Measurements from ENCODE around the gene ZCCHC2. TPM values are rescaled to one million over a fixed set of nuclear protein-coding genes. Genes with fewer than 3 reads are reported as not detected.

ZCCHC2 gene
- total and polyA plus RNA-seq, 7 donors, result 4.4 to 23.5 (median 14.4) TPM

DNA sequence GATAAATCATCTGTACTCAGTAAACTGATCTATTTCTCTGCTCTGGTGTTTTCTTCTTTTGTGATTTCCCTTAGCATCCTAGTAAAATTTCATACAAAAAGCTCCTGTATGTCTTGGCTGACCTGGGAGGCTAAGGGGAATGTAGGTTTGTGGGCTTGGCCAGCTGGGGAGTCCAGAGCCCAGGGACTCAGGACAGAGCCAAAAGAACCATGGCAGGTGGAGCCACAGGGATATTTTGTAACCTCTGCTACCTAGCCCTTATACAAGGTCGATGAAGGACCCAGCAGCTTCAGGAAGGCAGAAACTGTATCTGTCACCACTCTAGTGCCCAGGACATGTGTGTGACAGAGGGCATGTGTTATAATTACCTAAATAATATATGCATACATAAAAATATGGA lies 22.7 kb upstream of the ZCCHC2 start:
- Histone ChIP-seq H3K27me3 (no peaks in the 10 kb centered on the region), H3K36me3 (no peaks in the 10 kb centered on the region), H3K27ac (no peak overlapping the region), H3K9me3 (no peaks in the 10 kb centered on the region), H3K4me3 (no peak overlapping the region), H3K4me1 (no peaks in the 10 kb centered on the region)
- no peak for DNase-seq
- 90 to 96% methylated on average over 1 of the region's 1 CpG for WGBS, 2 donors
- TF ChIP-seq POLR2A (IDR thresholded peaks at IDR 0.05) (no peak), POLR2AphosphoS5 (IDR thresholded peaks at IDR 0.05) (no peak), EP300 (IDR thresholded peaks at IDR 0.05) (no peak)
- TF ChIP-seq, protein P1, sequence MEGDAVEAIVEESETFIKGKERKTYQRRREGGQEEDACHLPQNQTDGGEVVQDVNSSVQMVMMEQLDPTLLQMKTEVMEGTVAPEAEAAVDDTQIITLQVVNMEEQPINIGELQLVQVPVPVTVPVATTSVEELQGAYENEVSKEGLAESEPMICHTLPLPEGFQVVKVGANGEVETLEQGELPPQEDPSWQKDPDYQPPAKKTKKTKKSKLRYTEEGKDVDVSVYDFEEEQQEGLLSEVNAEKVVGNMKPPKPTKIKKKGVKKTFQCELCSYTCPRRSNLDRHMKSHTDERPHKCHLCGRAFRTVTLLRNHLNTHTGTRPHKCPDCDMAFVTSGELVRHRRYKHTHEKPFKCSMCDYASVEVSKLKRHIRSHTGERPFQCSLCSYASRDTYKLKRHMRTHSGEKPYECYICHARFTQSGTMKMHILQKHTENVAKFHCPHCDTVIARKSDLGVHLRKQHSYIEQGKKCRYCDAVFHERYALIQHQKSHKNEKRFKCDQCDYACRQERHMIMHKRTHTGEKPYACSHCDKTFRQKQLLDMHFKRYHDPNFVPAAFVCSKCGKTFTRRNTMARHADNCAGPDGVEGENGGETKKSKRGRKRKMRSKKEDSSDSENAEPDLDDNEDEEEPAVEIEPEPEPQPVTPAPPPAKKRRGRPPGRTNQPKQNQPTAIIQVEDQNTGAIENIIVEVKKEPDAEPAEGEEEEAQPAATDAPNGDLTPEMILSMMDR (IDR thresholded peaks at IDR 0.05), result no peak
- intact Hi-C loops (cut with DNase I), result no loop called here

DNA sequence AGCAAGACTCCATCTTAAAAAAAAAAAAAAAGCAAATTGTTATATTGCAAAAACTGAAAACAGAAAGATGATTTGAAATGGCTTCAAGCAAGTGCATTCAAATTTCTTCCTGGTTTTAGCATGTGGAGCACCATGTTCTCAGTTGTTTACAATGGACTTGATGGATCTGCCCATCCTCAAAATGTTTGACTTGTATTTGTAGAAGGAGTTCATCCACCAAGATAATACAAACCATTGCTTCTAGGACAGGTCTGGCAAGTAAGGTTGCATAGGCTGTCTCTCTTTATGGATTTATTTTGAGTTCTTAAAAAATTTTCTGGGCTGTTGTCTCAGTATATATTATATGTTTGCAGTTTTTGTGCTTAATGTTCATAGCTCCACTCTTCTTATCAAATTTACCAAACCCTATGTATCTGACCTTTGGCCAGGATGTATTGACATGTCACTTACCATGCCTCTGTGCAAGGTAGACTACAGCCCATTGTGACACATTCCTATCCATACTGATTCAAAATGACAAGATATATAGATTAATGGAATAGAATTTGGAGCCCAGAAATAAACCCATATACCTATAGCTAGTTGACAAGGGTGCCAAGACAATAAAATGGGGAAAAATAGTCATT lies 21.7 kb upstream of the ZCCHC2 start:
- Histone ChIP-seq H3K4me1 (peaks cover 0 to 6% (median 2%) of the 10 kb centered on the region in 4 donors), H3K27me3 (no peaks in the 10 kb centered on the region), H3K9me3 (no peaks in the 10 kb centered on the region), H3K36me3 (no peaks in the 10 kb centered on the region), H3K27ac (no peak overlapping the region), H3K4me3 (no peak overlapping the region)
- intact Hi-C loops (cut with DNase I), result no loop called here
- TF ChIP-seq EP300 (IDR thresholded peaks at IDR 0.05) (no peak), POLR2A (IDR thresholded peaks at IDR 0.05) (no peak), POLR2AphosphoS5 (IDR thresholded peaks at IDR 0.05) (no peak)
- TF ChIP-seq, protein P1 (IDR thresholded peaks at IDR 0.05), result no peak
- DNase-seq, result no peak

DNA sequence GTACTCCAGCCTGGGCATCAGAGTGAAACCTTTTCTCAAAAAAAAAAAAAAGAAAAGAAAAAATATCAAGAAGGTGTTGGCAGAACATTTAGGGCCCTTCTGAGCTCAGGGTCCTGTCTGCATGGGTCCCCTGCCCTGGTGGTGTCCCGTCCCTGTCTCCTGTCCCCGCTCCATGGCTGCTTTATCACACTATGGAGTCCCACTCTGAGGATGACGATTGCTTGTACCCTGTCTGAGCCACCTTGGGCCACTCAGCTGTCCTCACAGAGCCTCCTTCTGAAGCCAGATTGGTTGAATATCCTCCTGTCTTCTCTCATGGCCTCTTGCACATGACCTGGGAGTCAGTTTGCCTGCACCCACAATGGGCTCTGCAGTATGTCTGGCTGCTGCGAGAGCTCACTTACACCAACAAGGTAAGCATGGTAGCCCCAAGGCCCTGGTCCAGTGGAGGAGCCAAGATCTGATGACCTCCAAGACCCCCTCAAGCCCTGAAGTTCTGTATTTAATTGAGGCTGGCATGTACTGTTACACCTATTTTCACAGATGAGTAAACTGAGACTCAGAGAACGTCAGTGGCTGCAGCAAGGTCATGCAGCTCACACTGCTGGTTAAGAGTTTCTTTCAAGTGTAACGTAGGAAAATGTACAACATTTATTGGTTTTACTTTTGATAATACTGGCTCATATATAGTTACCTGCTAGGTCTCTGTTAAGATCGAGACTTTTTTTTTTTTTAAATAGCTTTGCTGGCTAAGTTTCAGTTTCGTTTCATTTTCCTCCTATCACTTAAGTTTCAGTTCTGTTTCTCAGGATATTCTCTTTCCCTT lies 16.9 kb upstream of the ZCCHC2 start:
- TF ChIP-seq POLR2A (IDR thresholded peaks at IDR 0.05), result no peak
- TF ChIP-seq POLR2AphosphoS5 (IDR thresholded peaks at IDR 0.05), result peak in 1 of 4 donors; percentile 3
- TF ChIP-seq, protein P1 (IDR thresholded peaks at IDR 0.05), result no peak
- no peak for DNase-seq
- no peaks in the 10 kb centered on the region for H3K36me3 ChIP-seq
- no peaks in the 10 kb centered on the region for H3K27me3 ChIP-seq
- H3K4me3 ChIP-seq, result peak overlapping the region; percentile 25 to 49 (median 46)
- H3K4me1 ChIP-seq, result peaks cover 0 to 10% (median 5%) of the 10 kb centered on the region in 4 donors
- no peaks in the 10 kb centered on the region for H3K9me3 ChIP-seq
- intact Hi-C loops (cut with DNase I), result loop anchor here (5.0 kb wide), 1 partner anchor 79 kb away; no protein-coding TSS in a partner anchor
- 47 to 50% methylated on average over 8 of the region's 8 CpGs for WGBS, 2 donors
- H3K27ac ChIP-seq, result peak overlapping the region; percentile 19 to 64 (median 48)

DNA sequence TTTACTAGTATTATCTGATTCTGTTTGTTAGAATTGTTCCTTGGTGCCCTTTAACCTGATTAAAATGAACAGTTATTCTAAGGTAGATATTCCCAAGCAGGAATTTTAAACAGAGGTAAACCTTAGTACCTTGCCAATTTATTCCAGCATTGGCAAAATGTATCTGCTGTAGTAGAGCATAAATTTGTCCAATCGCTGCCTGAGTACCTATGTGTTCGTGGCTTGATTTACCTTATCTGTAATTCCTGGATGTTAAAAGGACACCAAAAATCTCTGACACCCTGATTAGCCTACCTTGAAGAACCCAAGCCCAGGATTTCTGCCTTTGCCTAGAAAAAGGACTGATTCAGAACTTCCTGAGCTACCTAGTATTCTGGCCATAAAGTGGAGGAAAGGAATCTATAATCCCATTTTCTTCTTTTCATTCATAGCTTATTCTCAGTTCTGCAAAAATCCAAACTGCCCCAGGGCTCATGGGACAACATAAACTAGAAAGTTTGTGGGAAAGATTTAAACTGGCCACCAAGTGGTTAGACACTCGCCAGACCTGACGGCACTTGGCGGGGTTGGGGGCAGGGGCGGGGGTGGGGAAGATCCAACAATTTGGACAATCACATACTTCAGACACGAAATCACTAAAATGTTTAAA lies 16.2 kb upstream of the ZCCHC2 start:
- no peaks in the 10 kb centered on the region for H3K36me3 ChIP-seq
- peaks cover 0 to under 1% (median 0%) of the 10 kb centered on the region in 4 donors for H3K9me3 ChIP-seq
- peak overlapping the region; percentile 25 to 49 (median 46) for H3K4me3 ChIP-seq
- intact Hi-C loops (cut with DNase I), result loop anchor here (5.0 kb wide), 1 partner anchor 79 kb away; no protein-coding TSS in a partner anchor
- peaks cover 0 to 10% (median 5%) of the 10 kb centered on the region in 4 donors for H3K4me1 ChIP-seq
- 51 to 65% methylated on average over 7 of the region's 7 CpGs for WGBS, 2 donors
- DNase-seq, result no peak
- TF ChIP-seq EP300 (IDR thresholded peaks at IDR 0.05) (no peak), POLR2AphosphoS5 (IDR thresholded peaks at IDR 0.05) (peak in 1 of 4 donors; percentile 3)
- H3K27me3 ChIP-seq, result no peaks in the 10 kb centered on the region
- H3K27ac ChIP-seq, result peak overlapping the region; percentile 19 to 64 (median 48)

DNA sequence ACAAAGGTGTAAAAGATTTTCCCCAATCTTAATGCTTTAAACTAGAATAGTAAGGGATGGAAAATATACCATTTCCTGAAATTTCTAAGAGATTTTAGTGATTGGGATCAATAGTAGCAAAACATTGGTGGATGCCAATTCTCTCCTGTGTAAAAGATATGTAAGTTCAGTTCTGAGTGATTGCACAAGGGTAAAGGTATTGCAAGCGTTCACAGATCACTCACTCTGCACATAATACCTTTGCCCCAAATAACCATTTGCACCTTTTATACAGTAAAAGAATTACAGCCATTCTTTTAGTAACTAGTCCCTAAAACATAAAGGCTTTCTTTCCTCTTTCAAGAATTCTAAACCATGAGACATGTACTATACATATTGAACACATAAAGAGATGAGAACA lies 13.0 kb upstream of the ZCCHC2 start:
- WGBS, 2 donors, result 16 to 65% methylated on average over 1 of the region's 1 CpG
- peaks cover 0 to 14% (median 5%) of the 10 kb centered on the region in 4 donors for H3K9me3 ChIP-seq
- DNase-seq, result no peak
- H3K4me3 ChIP-seq, result no peak overlapping the region
- H3K27ac ChIP-seq, result no peak overlapping the region
- intact Hi-C loops (cut with DNase I), result loop anchor here (5.0 kb wide), 1 partner anchor 82 kb away; no protein-coding TSS in a partner anchor
- H3K27me3 ChIP-seq, result no peaks in the 10 kb centered on the region
- peaks cover 0 to 10% (median 5%) of the 10 kb centered on the region in 4 donors for H3K4me1 ChIP-seq
- no peaks in the 10 kb centered on the region for H3K36me3 ChIP-seq
- TF ChIP-seq, protein P1 (IDR thresholded peaks at IDR 0.05), result no peak
- TF ChIP-seq EP300 (IDR thresholded peaks at IDR 0.05), result no peak

All from sigmoid colon (tissue), 7 donors.